DMS 273 treated with DMSO at 0.1 percent for 48 hours (cell line): Measurements from ENCODE around the gene PLIN5.

Experiments
- DNase-seq: peaks from one replicate; lab custom pipeline; 2025; lab: John Stamatoyannopoulos, UW

PLIN5 gene

DNA sequence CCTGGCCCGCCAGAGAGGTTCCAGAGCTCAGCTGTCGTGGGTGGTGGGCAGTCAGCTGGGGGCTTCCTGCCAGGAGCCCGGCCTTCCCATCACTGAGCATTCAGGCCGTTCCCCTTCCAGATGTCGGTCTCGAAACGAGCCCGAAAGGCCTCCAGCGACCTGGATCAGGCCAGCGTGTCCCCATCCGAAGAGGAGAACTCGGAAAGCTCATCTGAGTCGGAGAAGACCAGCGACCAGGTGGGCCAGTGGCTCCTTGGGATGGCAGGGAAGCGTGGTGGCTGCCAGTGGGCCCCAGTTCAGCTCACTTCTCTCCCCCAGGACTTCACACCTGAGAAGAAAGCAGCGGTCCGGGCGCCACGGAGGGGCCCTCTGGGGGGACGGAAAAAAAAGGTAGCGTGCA, 43.6 kb downstream of the PLIN5 start:
- no peak for DNase-seq

DNA sequence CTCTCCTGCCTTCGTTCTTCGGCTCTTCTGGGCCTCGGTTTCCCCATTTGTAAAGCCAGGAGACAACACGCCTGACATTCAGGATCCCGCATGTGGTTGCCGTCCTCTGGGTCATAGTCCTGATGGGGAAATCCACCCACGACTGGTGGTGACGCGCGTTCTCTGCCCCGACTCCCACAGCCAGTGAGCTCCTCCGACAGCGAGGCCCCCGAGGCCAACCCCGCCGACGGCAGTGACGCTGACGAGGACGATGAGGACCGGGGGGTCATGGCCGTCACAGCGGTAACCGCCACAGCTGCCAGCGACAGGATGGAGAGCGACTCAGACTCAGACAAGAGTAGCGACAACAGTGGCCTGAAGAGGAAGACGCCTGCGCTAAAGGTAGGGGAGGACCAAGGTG, 46.5 kb downstream of the PLIN5 start:
- no peak for DNase-seq

DNA sequence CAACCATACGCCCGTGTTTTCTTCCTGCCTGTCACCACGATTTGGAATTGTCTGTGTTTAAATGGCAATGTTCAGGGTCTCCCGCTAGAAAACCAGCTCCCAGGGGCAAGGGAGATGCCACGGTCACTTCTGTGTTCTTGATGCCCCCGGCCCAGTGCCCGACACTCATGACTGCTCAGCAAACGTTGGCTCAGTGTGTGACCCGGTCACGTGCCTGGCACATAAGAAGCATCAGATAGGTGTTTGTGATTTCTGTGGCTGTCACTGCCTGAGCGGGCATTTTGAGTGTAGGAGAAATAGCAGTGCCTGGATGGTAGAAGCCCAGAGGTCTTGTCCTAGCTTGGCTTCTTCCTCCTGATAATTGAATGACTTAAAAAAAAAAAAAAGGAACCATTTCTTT, 47.5 kb downstream of the PLIN5 start:
- DNase-seq: no peak

DNA sequence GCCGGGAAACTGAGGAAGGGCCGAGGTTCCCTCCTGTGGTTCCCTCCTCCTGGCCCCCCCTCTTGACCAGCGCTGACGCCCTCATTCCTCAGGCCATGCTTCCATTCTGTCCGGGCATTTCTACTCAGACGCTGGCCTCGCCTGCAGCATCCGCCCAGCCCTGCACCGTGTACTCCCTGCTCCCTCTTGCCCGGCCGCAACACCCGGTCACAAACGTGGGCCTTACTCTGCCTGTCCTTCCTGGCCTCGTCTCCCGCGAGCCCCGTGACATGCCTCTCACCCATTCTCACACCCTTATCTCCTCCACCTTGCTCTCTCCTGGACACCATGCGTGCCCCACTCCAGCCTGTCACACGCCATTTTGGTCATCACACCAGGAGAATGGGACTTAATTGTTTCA, 51.6 kb downstream of the PLIN5 start:
- DNase-seq: no peak

GRCh38 chr19:4482721-4483364, 52.2 kb downstream of the PLIN5 start:
- no peak for DNase-seq

DNA sequence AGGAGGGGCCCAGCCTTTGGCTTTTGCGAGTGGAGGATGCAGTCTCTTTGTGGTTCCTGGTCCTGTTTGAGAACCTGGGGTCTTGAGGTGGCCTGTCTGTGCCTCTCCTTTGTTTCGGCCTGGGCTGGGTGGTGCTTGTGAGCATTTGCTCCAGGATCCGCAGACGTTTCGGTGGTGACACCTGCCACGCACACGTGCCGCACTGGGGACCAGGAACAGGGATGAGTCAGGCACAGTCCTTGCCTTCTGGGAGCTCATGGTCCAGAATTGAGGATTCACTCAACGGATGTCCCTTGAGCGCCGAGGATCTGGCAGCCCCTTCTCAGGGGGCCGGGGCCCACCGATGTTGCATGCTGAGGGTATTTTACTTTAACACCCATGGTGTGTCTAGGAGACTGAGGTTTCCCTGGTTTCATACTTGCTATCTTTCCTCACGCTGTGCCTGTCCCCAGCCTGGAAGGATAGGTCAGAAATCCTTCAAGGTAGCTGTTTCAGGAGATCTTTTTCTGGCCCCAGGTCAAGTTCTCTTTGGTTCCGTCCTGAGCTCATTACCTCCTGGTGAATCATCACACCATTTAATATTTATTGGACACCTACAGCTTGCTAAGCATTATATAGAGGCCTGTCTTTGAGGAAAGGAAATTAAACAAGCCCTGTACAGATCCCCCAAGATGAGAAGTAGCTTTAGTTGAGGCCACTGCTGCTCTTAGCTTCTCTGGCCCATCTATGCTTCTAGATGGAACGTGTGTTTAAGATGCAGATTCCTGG, 57.8 kb downstream of the PLIN5 start:
- no peak for DNase-seq

GRCh38 chr19:4474514-4475022, 60.5 kb downstream of the PLIN5 start:
- no peak for DNase-seq

GRCh38 chr19:4473763-4474513, 61.1 kb downstream of the PLIN5 start:
- no peak for DNase-seq

DNA sequence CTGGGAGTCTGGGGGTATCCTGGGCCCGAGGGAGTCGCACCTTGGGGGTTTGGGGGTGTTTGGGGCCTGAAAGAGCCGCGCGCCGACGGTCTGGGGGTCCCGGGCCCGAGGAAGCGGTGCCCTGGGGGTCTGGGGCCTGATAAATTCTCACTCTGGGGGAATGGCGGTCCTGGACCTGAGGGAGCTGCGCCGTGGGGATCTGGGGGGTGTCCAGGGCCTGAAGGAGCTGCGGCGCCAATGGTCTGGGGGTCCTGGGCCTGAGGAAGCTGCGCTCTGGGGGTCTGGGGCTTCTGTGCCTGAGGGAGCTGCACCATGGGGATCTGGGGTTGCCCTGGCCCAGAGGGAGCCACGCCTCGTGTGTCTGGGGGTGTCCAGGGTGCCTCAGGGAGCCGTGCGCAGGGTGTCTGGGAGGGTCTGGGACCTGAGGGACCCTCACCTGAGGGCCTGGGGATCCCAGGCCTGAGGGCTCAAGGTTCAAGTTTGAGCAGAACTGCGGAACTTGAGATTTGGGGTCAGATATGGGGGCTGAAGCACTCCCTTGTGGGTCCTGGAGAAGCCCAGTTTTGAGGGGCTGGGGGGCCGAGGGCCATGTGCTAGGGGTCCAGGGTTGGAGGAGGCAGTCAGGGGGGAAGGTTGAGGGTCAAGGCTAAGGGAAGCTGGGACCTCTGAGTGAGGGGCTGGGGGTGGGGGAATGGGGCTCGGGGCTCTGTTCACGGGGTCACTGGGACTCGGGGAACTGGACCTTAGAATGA, 61.8 kb downstream of the PLIN5 start:
- no peak for DNase-seq
